ENCODE measurements around the gene DNMT3L.

- no peak for TF ChIP-seq CTCF (IDR thresholded peaks at IDR 0.05)
- no peak for TF ChIP-seq POLR2A (IDR thresholded peaks at IDR 0.05)
- TF ChIP-seq POLR2AphosphoS5 (IDR thresholded peaks at IDR 0.05) = no peak
These were observed 23.7 kb upstream of the DNMT3L start, which contains the start of gene AIRE for GRCh38 chr21:44285138-44285992.
